SIG-M5 (cell line): Measurements from ENCODE around the gene PRPF19.

Source experiments
- DNase-seq: peaks from one replicate; lab custom pipeline; 2025; lab: John Stamatoyannopoulos, UW

The PRPF19 gene

GRCh38 chr11:60872961-60873524 is 33.3 kb downstream of the PRPF19 start:
- DNase-seq, result no peak

- DNase-seq, result no peak
These were observed 34.0 kb downstream of the PRPF19 start for GRCh38 chr11:60872124-60872960.

GRCh38 chr11:60871378-60872061 is 34.9 kb downstream of the PRPF19 start:
- DNase-seq, result no peak

GRCh38 chr11:60870733-60871377 is 35.5 kb downstream of the PRPF19 start:
- no peak for DNase-seq

- DNase-seq, result no peak
These were observed 36.1 kb downstream of the PRPF19 start for GRCh38 chr11:60870276-60870675.

- DNase-seq, result no peak
These were observed 36.9 kb downstream of the PRPF19 start for GRCh38 chr11:60869451-60869825.

GRCh38 chr11:60868682-60869450 is 37.5 kb downstream of the PRPF19 start:
- DNase-seq, result no peak

GRCh38 chr11:60867871-60868681 is 38.3 kb downstream of the PRPF19 start:
- no peak for DNase-seq

- no peak for DNase-seq
These were observed 39.2 kb downstream of the PRPF19 start, which contains the start of gene ZP1 for GRCh38 chr11:60866911-60867870. ZP1 (plus strand) TSS chr11:60867542; CDS start chr11:60867562, 20 bp downstream.

- DNase-seq, result no peak
These were observed 41.4 kb downstream of the PRPF19 start for GRCh38 chr11:60864856-60865513.

- no peak for DNase-seq
These were observed 42.5 kb downstream of the PRPF19 start for GRCh38 chr11:60863550-60864521.

- no peak for DNase-seq
These were observed 44.2 kb downstream of the PRPF19 start for GRCh38 chr11:60862171-60862570.

- no peak for DNase-seq
These were observed 45.4 kb downstream of the PRPF19 start for GRCh38 chr11:60860943-60861342.

- DNase-seq, result no peak
These were observed 46.7 kb downstream of the PRPF19 start for GRCh38 chr11:60859616-60860250.

GRCh38 chr11:60858731-60859464 is 47.5 kb downstream of the PRPF19 start:
- no peak for DNase-seq

- no peak for DNase-seq
These were observed 48.1 kb downstream of the PRPF19 start for GRCh38 chr11:60858236-60858635.
